ENCODE measurements around the gene RBM23.

DNA sequence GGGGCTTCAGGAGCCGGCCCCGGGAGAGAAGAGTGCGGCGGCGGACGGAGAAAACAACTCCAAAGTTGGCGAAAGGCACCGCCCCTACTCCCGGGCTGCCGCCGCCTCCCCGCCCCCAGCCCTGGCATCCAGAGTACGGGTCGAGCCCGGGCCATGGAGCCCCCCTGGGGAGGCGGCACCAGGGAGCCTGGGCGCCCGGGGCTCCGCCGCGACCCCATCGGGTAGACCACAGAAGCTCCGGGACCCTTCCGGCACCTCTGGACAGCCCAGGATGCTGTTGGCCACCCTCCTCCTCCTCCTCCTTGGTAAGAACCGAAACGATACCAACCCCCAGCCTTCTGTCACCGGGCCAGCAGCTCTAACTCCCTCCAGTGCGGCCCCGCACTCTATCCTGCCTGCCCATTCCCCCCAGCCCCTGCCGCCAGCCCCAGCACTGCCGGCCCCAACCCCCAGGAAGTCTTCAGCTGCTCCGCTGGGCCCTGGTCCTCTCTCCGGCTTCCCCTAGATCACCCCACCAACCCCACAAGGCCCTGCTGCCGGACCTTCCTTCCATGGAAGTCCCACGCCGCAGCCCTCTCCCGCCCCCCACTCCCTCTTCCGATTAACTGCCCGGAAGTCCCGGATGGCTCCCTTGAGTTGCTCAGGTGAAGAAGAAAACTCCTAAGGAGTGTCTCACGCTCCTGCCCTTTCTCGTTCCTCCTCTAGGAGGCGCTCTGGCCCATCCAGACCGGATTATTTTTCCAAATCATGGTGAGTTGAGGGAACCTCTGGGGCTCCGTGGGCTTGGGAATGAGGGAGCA, 46.7 kb downstream of the RBM23 start:
- no peak for TF ChIP-seq EZH2 (IDR thresholded peaks at IDR 0.05; ENCODE audit: low read depth)
- TF ChIP-seq, protein P1, sequence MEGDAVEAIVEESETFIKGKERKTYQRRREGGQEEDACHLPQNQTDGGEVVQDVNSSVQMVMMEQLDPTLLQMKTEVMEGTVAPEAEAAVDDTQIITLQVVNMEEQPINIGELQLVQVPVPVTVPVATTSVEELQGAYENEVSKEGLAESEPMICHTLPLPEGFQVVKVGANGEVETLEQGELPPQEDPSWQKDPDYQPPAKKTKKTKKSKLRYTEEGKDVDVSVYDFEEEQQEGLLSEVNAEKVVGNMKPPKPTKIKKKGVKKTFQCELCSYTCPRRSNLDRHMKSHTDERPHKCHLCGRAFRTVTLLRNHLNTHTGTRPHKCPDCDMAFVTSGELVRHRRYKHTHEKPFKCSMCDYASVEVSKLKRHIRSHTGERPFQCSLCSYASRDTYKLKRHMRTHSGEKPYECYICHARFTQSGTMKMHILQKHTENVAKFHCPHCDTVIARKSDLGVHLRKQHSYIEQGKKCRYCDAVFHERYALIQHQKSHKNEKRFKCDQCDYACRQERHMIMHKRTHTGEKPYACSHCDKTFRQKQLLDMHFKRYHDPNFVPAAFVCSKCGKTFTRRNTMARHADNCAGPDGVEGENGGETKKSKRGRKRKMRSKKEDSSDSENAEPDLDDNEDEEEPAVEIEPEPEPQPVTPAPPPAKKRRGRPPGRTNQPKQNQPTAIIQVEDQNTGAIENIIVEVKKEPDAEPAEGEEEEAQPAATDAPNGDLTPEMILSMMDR (conservative IDR thresholded peaks at IDR 0.05) = peak; percentile 91

All from PC-9 (cell line).